ENCODE measurements around the gene TSEN54.

TSEN54 gene

GRCh38 chr17:75481194-75482068 is 34.9 kb upstream of the TSEN54 start:
- H3K36me3 ChIP-seq (ENCODE audit: insufficient read depth, insufficient read length, low read length) = peaks cover 29% of the 10 kb centered on the region
- no peak for TF ChIP-seq YY1 (IDR thresholded peaks at IDR 0.05; ENCODE audit: insufficient read depth, insufficient read length)
- no peak for TF ChIP-seq ZNF274 (IDR thresholded peaks at IDR 0.05; ENCODE audit: low read depth, low read length)
- TF ChIP-seq SUZ12 (IDR thresholded peaks at IDR 0.05; ENCODE audit: extremely low read depth, insufficient read depth, insufficient read length) = no peak
- no peaks in the 10 kb centered on the region for H3K9me3 ChIP-seq (ENCODE audit: insufficient read depth, low read length)
- H3K27me3 ChIP-seq (ENCODE audit: insufficient read depth, insufficient read length) = no peaks in the 10 kb centered on the region
- DNase-seq (ENCODE audit: low read depth, low spot score) = no peak
- H3K4me3 ChIP-seq (ENCODE audit: insufficient read length, low read depth) = no peak overlapping the region
- H3K9ac ChIP-seq (ENCODE audit: insufficient read length, low read depth) = peak overlapping the region; percentile 9
- H3K4me1 ChIP-seq (ENCODE audit: insufficient read depth, insufficient read length) = peaks cover 28% of the 10 kb centered on the region

- H3K9ac ChIP-seq (ENCODE audit: insufficient read length, low read depth) = no peak overlapping the region
- DNase-seq (ENCODE audit: low read depth, low spot score) = no peak
- no peaks in the 10 kb centered on the region for H3K27me3 ChIP-seq (ENCODE audit: insufficient read depth, insufficient read length)
- TF ChIP-seq SUZ12 (IDR thresholded peaks at IDR 0.05; ENCODE audit: extremely low read depth, insufficient read depth, insufficient read length) (no peak), YY1 (IDR thresholded peaks at IDR 0.05; ENCODE audit: insufficient read depth, insufficient read length) (no peak), ZNF274 (IDR thresholded peaks at IDR 0.05; ENCODE audit: low read depth, low read length) (no peak)
- H3K4me3 ChIP-seq (ENCODE audit: insufficient read length, low read depth) = no peak overlapping the region
- H3K9me3 ChIP-seq (ENCODE audit: insufficient read depth, low read length) = no peaks in the 10 kb centered on the region
- peaks cover 27% of the 10 kb centered on the region for H3K36me3 ChIP-seq (ENCODE audit: insufficient read depth, insufficient read length, low read length)
- peaks cover 28% of the 10 kb centered on the region for H3K4me1 ChIP-seq (ENCODE audit: insufficient read depth, insufficient read length)
Measured at GRCh38 chr17:75482098-75482942, 34.0 kb upstream of the TSEN54 start.

GRCh38 chr17:75485688-75486087 is 30.6 kb upstream of the TSEN54 start:
- TF ChIP-seq YY1 (IDR thresholded peaks at IDR 0.05; ENCODE audit: insufficient read depth, insufficient read length) (no peak), SUZ12 (IDR thresholded peaks at IDR 0.05; ENCODE audit: extremely low read depth, insufficient read depth, insufficient read length) (no peak)
- H3K9me3 ChIP-seq (ENCODE audit: insufficient read depth, low read length) = no peaks in the 10 kb centered on the region
- no peak overlapping the region for H3K4me3 ChIP-seq (ENCODE audit: insufficient read length, low read depth)
- no peak overlapping the region for H3K9ac ChIP-seq (ENCODE audit: insufficient read length, low read depth)
- H3K27me3 ChIP-seq (ENCODE audit: insufficient read depth, insufficient read length) = no peaks in the 10 kb centered on the region
- DNase-seq (ENCODE audit: low read depth, low spot score) = no peak
- H3K36me3 ChIP-seq (ENCODE audit: insufficient read depth, insufficient read length, low read length) = peaks cover 34% of the 10 kb centered on the region
- peaks cover 13% of the 10 kb centered on the region for H3K4me1 ChIP-seq (ENCODE audit: insufficient read depth, insufficient read length)

DNA sequence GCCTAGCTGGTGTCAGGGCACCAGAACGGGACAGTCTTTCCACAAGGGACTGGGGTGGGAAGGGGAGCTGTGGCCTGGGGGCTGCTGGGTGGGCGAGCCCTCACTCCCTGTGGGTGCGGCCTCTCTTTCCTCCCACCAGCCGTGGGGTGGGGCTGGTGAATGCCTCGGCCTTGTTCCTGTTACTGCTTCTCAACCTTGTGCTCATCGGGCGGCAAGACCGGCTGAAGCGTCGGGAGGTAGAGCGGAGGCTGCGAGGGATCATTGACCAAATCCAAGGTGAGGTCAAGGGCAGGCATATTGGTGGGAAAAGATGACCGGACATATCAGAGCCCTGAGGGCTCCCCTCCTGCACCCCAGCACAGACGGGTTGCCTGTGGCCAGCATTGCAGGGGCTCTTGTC is 30.2 kb upstream of the TSEN54 start:
- H3K9ac ChIP-seq (ENCODE audit: insufficient read length, low read depth) = no peak overlapping the region

GRCh38 chr17:75486951-75487350 is 29.4 kb upstream of the TSEN54 start:
- DNase-seq (ENCODE audit: low read depth, low spot score) = no peak
- H3K9me3 ChIP-seq (ENCODE audit: insufficient read depth, low read length) = no peaks in the 10 kb centered on the region
- H3K27me3 ChIP-seq (ENCODE audit: insufficient read depth, insufficient read length) = no peaks in the 10 kb centered on the region
- H3K9ac ChIP-seq (ENCODE audit: insufficient read length, low read depth) = no peak overlapping the region
- H3K4me1 ChIP-seq (ENCODE audit: insufficient read depth, insufficient read length) = peaks cover 4% of the 10 kb centered on the region
- TF ChIP-seq SUZ12 (IDR thresholded peaks at IDR 0.05; ENCODE audit: extremely low read depth, insufficient read depth, insufficient read length) (no peak), ZNF274 (IDR thresholded peaks at IDR 0.05; ENCODE audit: low read depth, low read length) (no peak), YY1 (IDR thresholded peaks at IDR 0.05; ENCODE audit: insufficient read depth, insufficient read length) (no peak)
- H3K4me3 ChIP-seq (ENCODE audit: insufficient read length, low read depth) = no peak overlapping the region
- H3K36me3 ChIP-seq (ENCODE audit: insufficient read depth, insufficient read length, low read length) = peaks cover 47% of the 10 kb centered on the region

More for the DNA sequence above, 30.2 kb upstream of the TSEN54 start:
- Histone ChIP-seq H3K4me1 (ENCODE audit: insufficient read depth, insufficient read length) (peaks cover 9% of the 10 kb centered on the region), H3K4me3 (ENCODE audit: insufficient read length, low read depth) (no peak overlapping the region), H3K27me3 (ENCODE audit: insufficient read depth, insufficient read length) (no peaks in the 10 kb centered on the region), H3K36me3 (ENCODE audit: insufficient read depth, insufficient read length, low read length) (peaks cover 39% of the 10 kb centered on the region), H3K9me3 (ENCODE audit: insufficient read depth, low read length) (no peaks in the 10 kb centered on the region)
- TF ChIP-seq YY1 (IDR thresholded peaks at IDR 0.05; ENCODE audit: insufficient read depth, insufficient read length) = no peak
- no peak for TF ChIP-seq SUZ12 (IDR thresholded peaks at IDR 0.05; ENCODE audit: extremely low read depth, insufficient read depth, insufficient read length)
- no peak for TF ChIP-seq ZNF274 (IDR thresholded peaks at IDR 0.05; ENCODE audit: low read depth, low read length)
- no peak for DNase-seq (ENCODE audit: low read depth, low spot score)

GRCh38 chr17:75487351-75488070 is 28.8 kb upstream of the TSEN54 start:
- Histone ChIP-seq H3K4me1 (ENCODE audit: insufficient read depth, insufficient read length) (peaks cover 4% of the 10 kb centered on the region), H3K9me3 (ENCODE audit: insufficient read depth, low read length) (no peaks in the 10 kb centered on the region), H3K27me3 (ENCODE audit: insufficient read depth, insufficient read length) (no peaks in the 10 kb centered on the region), H3K9ac (ENCODE audit: insufficient read length, low read depth) (no peak overlapping the region), H3K4me3 (ENCODE audit: insufficient read length, low read depth) (no peak overlapping the region), H3K36me3 (ENCODE audit: insufficient read depth, insufficient read length, low read length) (peaks cover 51% of the 10 kb centered on the region)
- no peak for DNase-seq (ENCODE audit: low read depth, low spot score)
- TF ChIP-seq YY1 (IDR thresholded peaks at IDR 0.05; ENCODE audit: insufficient read depth, insufficient read length) = no peak

Measured in NT2/D1 (cell line).